Heart left ventricle (tissue), 16 donors: Measurements from ENCODE around the gene MSL1. TPM values are rescaled to one million over a fixed set of nuclear protein-coding genes. Genes with fewer than 3 reads are reported as not detected.

Experiments
- ATAC-seq, 4 donors: fragments of 200-7000 bp; cut with Tn5 transposase; one replicate each; pipeline ENCODE4 v1.9.1; 2020 to 2022; ENCODE audit warnings: moderate library complexity in 4 of 4, mild to moderate bottlenecking in 3 of 4, moderate number of reproducible peaks in 1 of 4
- DNase-seq, 5 donors: peaks; one replicate each; pipeline ENCODE4 v3.0.0-alpha.2; 2020
- H3K27ac ChIP-seq, 12 donors: fragments of 200-600 bp; sonication (generic) in 4 of 12; one replicate each; pipeline versions ENCODE4 v1.5.0 to v1.8.0; 2016 to 2022; ENCODE audit warnings: mild to moderate bottlenecking in 2 of 12
- H3K27me3 ChIP-seq, 9 donors: fragments of 200-600 bp; sonication (generic) in 2 of 9; one replicate each; pipeline versions ENCODE4 v1.5.1 to v1.8.0; 2016 to 2022; ENCODE audit warnings: mild to moderate bottlenecking in 3 of 9
- H3K36me3 ChIP-seq, 9 donors: fragments of 200-600 bp; sonication (generic) in 2 of 9; one replicate each; pipeline versions ENCODE4 v1.5.0 to v1.8.0; 2018 to 2022; ENCODE audit warnings: mild to moderate bottlenecking in 2 of 9
- H3K4me1 ChIP-seq, 12 donors: fragments of 200-600 bp; sonication (generic) in 4 of 12; one replicate each; pipeline versions ENCODE4 v1.5.0 to v1.8.0; 2016 to 2022; ENCODE audit warnings: mild to moderate bottlenecking in 3 of 12
- H3K4me3 ChIP-seq, 12 donors: fragments of 200-600 bp; sonication (generic) in 4 of 12; one replicate each; pipeline versions ENCODE4 v1.5.0 to v1.8.0; 2017 to 2022; ENCODE audit warnings: mild to moderate bottlenecking in 9 of 12, moderate library complexity in 4 of 12
- H3K9me3 ChIP-seq, 12 donors: fragments of 200-600 bp; sonication (generic) in 4 of 12; one replicate each; pipeline versions ENCODE4 v1.5.0 to v1.8.0; 2016 to 2022; ENCODE audit warnings: mild to moderate bottlenecking in 1 of 12
- POLR2A ChIP-seq, 2 donors: fragments of 450-650 bp; IDR thresholded peaks; one replicate each; pipeline ENCODE4 v1.6.1; 2017; ENCODE audit warnings: antibody characterized with exemption in 2 of 2, mild to moderate bottlenecking in 2 of 2, moderate library complexity in 2 of 2
- WGBS, 4 donors: extraction: QIAGEN DNeasy Blood & Tissue Kit in 2 of 4; methylation state at CpG; one replicate each; pipeline versions ENCODE4 v1.1.5 to v1.1.7; 2013 to 2018; 5-methylcytosine and 5-hydroxymethylcytosine counted together
- intact Hi-C, 10 donors: fragments of 100-400 bp; cut with DNase I; formaldehyde crosslinking; loops; one replicate each; pipeline versions ENCODE4 v1.11.1 to v1.14.2; 2022
- polyA plus RNA-seq, 2 donors: library from polyadenylated mRNA; stranded (reverse); fragments of 200-250 nt; gene quantifications; one replicate each; pipeline ENCODE4 v1.2.3, GENCODE V29; 2013
- total RNA-seq, 9 donors: library from RNA; depleted of rRNA in 2 of 9; stranded (reverse); fragments of >200 nt in 2 of 9; fragmentation: NEBNext Ultra II Directional in 3 of 9; extraction: Animal tissue kit (Norgen Biotek cat#: 25700) in 3 of 9; gene quantifications; one replicate each; pipeline versions ENCODE4 v1.1.0 to v1.2.4, GENCODE V29; 2016 to 2023
- TF ChIP-seq, protein P1 (sequence below), 12 donors: fragments of 200-600 bp; sonication (generic) in 4 of 12; IDR thresholded peaks; one replicate each; pipeline versions ENCODE4 v1.5.0 to v1.8.0; 2018 to 2022; ENCODE audit warnings: antibody characterized with exemption in 12 of 12, mild to moderate bottlenecking in 5 of 12
- donor health status: ischemic (EF 13 %, LVEDD 7.1; RV severe dilation, severe dysfunction).
- donor health status: healthy with polysubstance abuse.
- donor health status: DM: no; HTN: yes; CAD: no.
- donor health status: DM: no; HTN: no; CAD: no.
- donor health status: ischemic (EF 25% LVEDD 6.9; RV normal size, moderate dysfunction).
- donor health status: ischemic (EF 25% LVEDD 5.7; RV mildly dilated, moderate dysfunction).
- donor health status: healthy.
- donor health status: DM: yes; HTN: yes; CAD: no.
- donor health status: ischemic (EF 35%, LVEDD 5.7; RV mildly dilated, moderate dysfunction).
- donor health status: nonischemic (EF 11% LVEDD 7.7; RV severe dilation, severe dysfunction).
- donor health status: DM: yes; HTN: yes; CAD: no.
- donor health status: PGD.
- donor health status: ischemic (EF 29% LVEDD 5.4; RV normal size, mild dysfunction).
- donor health status: nonischemic (EF 23%, LVEDD 6.1; RV moderate dilation, normal function).

The MSL1 gene
- total and polyA plus RNA-seq, 11 donors, result 32.0 to 54.7 (median 45.1) TPM

DNA sequence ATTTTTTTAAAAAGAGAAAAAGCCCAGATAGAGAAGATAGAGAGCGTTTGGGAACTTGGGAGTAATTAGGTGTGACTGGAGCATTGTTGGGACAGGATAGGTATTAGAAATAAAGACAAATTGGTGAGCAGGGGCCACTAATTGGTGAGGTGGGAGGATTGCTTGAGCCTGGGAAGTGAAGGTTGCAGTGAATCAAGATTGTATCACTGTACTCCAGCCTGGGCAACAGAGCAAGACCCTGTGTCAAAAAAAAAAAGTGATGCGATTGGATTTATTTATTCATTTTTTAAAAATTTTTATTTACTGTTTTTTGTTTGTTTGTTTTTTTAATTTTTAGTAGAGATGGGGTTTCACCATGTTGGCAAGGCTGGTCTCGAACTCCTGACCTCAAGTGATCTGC, 23.7 kb downstream of the MSL1 start:
- intact Hi-C loops, result no loop called here
- Histone ChIP-seq H3K27ac (peak overlapping the region in 1 of 12 donors; percentile 13), H3K9me3 (no peaks in the 10 kb centered on the region), H3K27me3 (no peaks in the 10 kb centered on the region), H3K36me3 (peaks cover 0 to 93% (median 89%) of the 10 kb centered on the region in 9 donors), H3K4me1 (peaks cover 3 to 32% (median 15%) of the 10 kb centered on the region in 12 donors), H3K4me3 (no peak overlapping the region)
- no peak for TF ChIP-seq POLR2A (IDR thresholded peaks at IDR 0.05)
- TF ChIP-seq, protein P1, sequence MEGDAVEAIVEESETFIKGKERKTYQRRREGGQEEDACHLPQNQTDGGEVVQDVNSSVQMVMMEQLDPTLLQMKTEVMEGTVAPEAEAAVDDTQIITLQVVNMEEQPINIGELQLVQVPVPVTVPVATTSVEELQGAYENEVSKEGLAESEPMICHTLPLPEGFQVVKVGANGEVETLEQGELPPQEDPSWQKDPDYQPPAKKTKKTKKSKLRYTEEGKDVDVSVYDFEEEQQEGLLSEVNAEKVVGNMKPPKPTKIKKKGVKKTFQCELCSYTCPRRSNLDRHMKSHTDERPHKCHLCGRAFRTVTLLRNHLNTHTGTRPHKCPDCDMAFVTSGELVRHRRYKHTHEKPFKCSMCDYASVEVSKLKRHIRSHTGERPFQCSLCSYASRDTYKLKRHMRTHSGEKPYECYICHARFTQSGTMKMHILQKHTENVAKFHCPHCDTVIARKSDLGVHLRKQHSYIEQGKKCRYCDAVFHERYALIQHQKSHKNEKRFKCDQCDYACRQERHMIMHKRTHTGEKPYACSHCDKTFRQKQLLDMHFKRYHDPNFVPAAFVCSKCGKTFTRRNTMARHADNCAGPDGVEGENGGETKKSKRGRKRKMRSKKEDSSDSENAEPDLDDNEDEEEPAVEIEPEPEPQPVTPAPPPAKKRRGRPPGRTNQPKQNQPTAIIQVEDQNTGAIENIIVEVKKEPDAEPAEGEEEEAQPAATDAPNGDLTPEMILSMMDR (IDR thresholded peaks at IDR 0.05), result no peak
- ATAC-seq (no peak), DNase-seq (no peak)
- WGBS, 4 donors, result 91 to 95% (median 94%) methylated on average over 3 of the region's 3 CpGs

DNA sequence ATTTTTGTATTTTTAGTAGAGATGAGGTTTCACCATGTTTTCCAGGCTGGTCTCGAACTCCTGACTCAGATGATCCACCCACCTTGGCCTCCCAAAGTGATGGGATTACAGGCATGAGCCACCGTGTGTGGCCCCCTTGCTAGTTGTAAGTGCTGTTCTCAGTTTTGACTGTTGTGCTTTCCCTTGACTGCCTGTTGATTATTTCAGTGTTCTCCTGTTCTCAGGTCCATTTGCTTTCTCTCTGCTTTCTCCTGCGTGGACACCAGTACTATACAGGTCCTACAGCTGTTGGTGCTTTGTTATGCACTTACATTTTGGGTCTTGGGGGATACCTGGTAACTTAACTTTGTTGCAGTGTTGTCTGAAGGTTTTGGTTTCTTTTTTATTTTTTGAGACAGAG, 26.8 kb downstream of the MSL1 start:
- H3K36me3 ChIP-seq, result peaks cover 0 to 100% (median 97%) of the 10 kb centered on the region in 9 donors

DNA sequence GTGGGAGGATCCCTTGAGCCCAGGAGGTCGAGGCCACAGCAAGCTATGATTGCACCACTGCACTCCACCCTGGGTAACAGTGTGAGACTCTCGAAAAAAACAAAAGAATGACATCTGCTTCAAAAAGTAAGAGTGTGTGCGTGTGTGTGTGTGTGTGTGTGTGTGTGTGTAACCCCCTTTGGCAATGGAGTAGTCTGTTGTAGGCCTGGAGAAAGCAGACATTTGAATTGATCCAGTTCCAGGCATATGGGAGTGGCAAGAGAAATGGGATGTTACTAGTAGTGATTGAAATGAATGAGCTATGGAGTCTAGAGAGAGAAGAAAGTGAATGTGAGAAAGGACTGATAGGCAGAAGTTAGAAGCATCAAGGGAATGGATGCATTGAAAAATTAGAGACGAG, 28.5 kb downstream of the MSL1 start:
- peaks cover 0 to 23% (median 4%) of the 10 kb centered on the region in 12 donors for H3K4me1 ChIP-seq
- H3K27me3 ChIP-seq, result no peaks in the 10 kb centered on the region
- ATAC-seq (no peak), DNase-seq (no peak)
- intact Hi-C loops, result no loop called here
- WGBS, 4 donors, result 65 to 79% (median 73%) methylated on average over 4 of the region's 4 CpGs
- no peaks in the 10 kb centered on the region for H3K9me3 ChIP-seq
- TF ChIP-seq, protein P1 (IDR thresholded peaks at IDR 0.05), result no peak
- no peak for TF ChIP-seq POLR2A (IDR thresholded peaks at IDR 0.05)
- peaks cover 0 to 100% (median 98%) of the 10 kb centered on the region in 9 donors for H3K36me3 ChIP-seq
- H3K27ac ChIP-seq, result no peak overlapping the region
- no peak overlapping the region for H3K4me3 ChIP-seq

More for the DNA sequence above, 26.8 kb downstream of the MSL1 start:
- H3K4me3 ChIP-seq, result no peak overlapping the region
- ATAC-seq, result no peak
- 81 to 87% (median 85%) methylated on average over 3 of the region's 3 CpGs for WGBS, 4 donors
- intact Hi-C loops, result no loop called here
- no peaks in the 10 kb centered on the region for H3K27me3 ChIP-seq
- no peaks in the 10 kb centered on the region for H3K9me3 ChIP-seq
- TF ChIP-seq, protein P1 (IDR thresholded peaks at IDR 0.05), result no peak
- no peak for TF ChIP-seq POLR2A (IDR thresholded peaks at IDR 0.05)
- H3K27ac ChIP-seq, result no peak overlapping the region
- H3K4me1 ChIP-seq, result peaks cover 0 to 21% (median 5%) of the 10 kb centered on the region in 12 donors
- no peak for DNase-seq

DNA sequence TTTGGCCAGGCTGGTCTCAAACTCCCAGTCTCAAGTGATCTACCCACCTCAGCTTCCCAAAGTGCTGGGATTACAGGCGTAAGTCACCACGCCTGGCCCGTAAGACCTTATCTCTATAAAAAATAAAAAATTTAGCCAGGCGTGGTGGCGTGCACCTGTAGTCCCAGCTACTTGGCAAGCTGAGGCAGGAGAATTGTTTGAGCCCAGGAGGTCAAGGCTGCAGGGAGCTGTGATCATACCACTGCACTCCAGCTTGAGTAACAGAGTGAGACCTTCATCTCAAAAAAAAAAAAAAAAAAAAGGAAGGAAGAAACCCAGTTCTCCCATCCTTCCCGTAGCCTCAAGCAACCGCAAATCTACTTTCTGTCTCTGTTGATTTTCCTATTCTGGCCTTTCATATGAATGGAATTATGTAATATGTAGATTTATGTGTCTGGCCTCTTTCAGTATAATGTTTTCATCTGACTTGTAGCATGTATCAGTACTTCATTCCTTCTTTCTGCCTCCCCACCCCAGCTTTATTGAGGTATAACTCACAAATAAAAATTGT, 29.7 kb downstream of the MSL1 start:
- Histone ChIP-seq H3K4me1 (peaks cover 0 to 34% (median 6%) of the 10 kb centered on the region in 12 donors), H3K27me3 (no peaks in the 10 kb centered on the region), H3K9me3 (no peaks in the 10 kb centered on the region), H3K27ac (peak overlapping the region in 1 of 12 donors; percentile 24), H3K4me3 (no peak overlapping the region), H3K36me3 (peaks cover 0 to 99% (median 96%) of the 10 kb centered on the region in 9 donors)
- no peak for TF ChIP-seq POLR2A (IDR thresholded peaks at IDR 0.05)
- TF ChIP-seq, protein P1 (IDR thresholded peaks at IDR 0.05), result no peak
- intact Hi-C loops, result no loop called here
- WGBS, 4 donors, result 73 to 77% (median 75%) methylated on average over 7 of the region's 7 CpGs
- ATAC-seq (no peak), DNase-seq (no peak)
